AML-193 (cell line): ENCODE measurements around the gene FSIP1.

Experiments used
- DNase-seq, 2 experiments: peaks; one replicate each; lab custom pipeline; 2025; lab: John Stamatoyannopoulos, UW

The FSIP1 gene

GRCh38 chr15:39618063-39618823 lies 164.4 kb downstream of the FSIP1 start:
- no peak for DNase-seq

DNA sequence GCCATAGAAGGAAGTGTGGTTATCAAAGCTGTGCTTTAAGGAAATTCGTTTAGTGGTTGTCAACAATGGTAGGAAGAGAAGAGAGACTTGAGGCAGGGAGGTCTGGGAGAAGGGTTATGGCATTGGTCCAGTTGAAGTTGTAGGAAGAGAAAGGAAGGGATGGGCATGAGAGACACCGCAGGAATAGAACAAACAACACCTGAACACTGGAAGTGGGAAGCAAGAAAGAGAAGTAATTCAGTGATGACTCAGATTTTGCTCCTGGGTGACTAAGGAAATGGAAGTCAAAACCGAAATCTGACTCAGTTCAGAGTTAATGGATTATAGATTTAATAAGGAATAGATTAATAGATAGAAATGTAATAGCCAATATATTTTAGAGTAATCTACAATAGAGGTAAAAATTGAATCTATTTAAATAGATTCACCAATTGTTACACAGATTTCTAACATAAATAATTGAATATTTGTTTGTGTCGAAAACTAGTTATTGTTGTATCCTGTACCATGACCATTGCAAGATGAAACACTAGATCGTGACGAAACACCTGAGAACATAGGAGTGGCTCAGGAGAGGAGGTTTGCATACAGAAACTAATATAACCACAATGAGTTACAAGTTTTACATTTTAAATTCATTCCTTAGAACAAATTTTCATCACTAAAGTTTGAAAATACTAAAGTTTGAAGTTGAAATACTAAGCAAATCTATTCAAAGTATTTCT lies 165.7 kb downstream of the FSIP1 start:
- no peak for DNase-seq

DNA sequence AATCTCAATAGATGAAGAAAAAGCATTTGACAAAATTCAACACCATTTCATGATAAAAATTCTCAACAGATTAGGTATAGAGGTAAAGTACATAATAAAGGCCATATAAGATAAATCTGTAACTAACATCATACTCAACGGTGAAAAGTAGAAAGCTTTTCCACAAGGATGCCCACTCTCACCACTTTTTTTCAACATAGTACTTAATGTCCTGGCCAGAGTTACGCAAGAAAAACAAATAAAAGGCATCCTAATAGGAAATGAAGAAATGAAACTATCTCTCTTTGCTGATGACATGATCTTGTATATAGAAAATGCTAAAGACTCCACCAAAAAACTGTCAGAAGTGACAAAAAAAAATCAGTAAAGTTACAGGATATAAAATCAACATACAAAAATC lies 168.8 kb downstream of the FSIP1 start:
- DNase-seq, result no peak

GRCh38 chr15:39613271-39613670 lies 169.4 kb downstream of the FSIP1 start:
- no peak for DNase-seq

- DNase-seq, result no peak
These were observed 172.0 kb downstream of the FSIP1 start for GRCh38 chr15:39610665-39611064.

- DNase-seq, result no peak
These were observed 173.3 kb downstream of the FSIP1 start for GRCh38 chr15:39609166-39609916.

- no peak for DNase-seq
These were observed 174.2 kb downstream of the FSIP1 start for GRCh38 chr15:39608185-39609139.

DNA sequence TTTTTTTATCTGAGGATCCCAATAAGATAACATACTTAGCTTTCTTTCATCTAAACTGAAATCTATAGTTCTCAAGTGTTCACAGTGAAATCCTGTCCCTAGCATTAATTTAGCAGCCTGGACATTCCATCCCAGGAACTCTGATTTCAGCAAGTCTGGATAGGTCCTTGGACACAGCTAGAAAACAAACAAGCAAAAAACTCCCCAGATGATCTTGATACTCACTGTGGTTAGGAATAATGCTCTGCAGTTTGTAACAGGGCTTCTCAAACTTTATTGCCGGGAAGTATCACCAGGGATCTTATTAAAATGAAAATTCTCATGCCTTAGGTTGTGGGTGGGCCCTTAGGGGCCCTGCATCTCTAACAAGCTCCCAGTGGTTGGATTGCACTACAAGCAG lies 177.5 kb downstream of the FSIP1 start:
- DNase-seq, result no peak

DNA sequence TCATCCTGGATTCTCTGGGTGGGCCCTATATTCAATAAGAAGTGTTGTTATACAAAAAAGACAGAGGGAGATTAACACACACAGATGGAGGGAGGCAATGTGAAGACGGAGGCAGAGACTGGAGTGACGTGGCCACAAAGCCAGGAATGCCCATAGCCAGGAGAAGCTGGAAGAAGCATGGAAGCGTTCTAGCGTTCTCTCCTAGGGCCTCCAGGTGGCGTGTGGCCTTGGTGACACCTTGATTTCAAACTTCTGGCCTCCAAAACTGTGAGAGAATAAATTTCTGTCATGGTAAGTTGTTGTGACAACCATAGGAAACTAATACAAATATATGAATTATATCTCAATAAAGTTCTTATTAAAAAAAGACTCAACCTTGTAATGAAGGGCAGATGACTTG lies 180.5 kb downstream of the FSIP1 start:
- no peak for DNase-seq

DNA sequence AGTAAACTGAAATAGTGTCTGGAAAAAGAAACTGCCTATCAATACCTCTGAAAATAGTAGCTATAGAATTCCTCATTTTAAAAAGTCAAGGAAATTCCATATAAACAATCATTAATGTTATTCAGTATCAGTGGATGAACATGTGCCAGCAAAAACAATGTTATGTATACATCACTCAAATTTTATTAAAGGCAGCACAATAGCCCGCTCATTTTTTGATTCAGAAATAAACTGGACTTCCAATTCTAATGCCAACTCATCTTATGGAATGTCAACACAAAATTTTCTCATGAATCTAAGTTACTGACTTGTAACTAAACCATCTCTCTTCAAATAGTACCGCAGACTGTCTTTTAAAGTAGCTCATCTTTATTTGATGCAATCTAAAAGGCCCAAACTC lies 182.8 kb downstream of the FSIP1 start:
- no peak for DNase-seq

GRCh38 chr15:39598958-39599845 lies 183.4 kb downstream of the FSIP1 start:
- no peak for DNase-seq

DNA sequence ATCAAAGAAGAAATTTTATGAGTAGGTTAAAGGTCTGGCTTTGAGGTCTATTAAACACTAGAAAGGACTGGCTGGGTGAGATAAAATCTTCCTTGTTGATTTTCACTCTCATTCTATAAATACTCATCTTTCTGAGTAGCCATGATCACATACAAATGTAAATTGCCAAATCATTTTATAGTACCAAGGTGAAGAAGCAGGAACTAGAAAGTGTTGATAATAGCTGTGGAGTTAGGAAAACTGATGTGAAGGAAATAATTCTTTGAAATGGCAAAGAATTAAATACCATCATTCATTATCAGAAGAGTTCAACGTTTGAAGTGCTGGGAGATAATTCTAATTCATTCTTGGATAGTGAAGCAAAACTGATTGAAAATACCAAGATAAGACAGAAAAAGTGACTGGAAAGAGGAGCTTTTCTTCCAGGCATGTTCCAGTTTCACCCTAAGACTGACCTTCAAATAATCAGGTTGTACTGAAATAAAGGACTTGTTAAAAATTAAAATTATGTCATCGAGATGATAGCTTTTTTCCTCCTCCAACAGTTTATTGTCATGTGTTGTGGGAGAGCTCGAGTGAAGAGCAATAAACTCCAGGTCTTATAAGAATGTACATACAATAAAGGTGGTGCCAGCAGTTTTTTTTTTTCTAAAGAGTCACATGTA lies 184.3 kb downstream of the FSIP1 start:
- no peak for DNase-seq

DNA sequence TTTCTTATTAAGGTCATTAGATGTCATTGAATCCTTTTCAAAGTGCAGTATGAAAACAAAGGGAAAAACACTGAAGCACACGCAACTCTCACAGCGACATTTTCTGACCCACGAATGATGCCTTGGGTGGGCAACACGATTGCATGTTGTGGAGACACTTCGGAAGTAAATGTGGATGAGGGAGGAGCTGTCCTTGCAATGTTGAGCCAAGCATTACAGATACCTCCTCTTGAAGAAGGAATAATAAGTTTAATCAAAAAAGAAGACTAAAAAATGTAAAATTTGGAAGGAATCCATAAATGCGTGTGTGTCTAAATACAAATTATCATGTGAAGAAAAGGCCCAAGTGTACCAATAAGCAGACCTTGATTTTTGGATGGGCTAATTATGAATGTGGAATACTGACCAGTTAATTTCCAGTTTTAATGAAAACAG lies 184.9 kb downstream of the FSIP1 start:
- DNase-seq, result no peak

- DNase-seq, result no peak
These were observed 185.3 kb downstream of the FSIP1 start for GRCh38 chr15:39597336-39597735.

DNA sequence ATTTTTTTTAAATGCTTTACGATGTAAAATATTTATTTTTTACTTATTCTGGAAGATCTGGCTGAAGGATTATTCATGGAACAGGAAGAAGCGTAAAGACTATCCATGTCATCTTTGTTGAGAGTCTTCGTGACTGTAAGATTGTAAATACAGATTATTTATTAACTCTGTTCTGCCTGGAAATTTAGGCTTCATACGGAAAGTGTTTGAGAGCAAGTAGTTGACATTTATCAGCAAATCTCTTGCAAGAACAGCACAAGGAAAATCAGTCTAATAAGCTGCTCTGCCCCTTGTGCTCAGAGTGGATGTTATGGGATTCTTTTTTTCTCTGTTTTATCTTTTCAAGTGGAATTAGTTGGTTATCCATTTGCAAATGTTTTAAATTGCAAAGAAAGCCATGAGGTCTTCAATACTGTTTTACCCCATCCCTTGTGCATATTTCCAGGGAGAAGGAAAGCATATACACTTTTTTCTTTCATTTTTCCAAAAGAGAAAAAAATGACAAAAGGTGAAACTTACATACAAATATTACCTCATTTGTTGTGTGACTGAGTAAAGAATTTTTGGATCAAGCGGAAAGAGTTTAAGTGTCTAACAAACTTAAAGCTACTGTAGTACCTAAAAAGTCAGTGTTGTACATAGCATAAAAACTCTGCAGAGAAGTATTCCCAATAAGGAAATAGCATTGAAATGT lies 186.1 kb downstream of the FSIP1 start:
- no peak for DNase-seq

GRCh38 chr15:39595338-39596221 lies 187.1 kb downstream of the FSIP1 start:
- DNase-seq, result no peak

GRCh38 chr15:39594446-39595337 lies 187.9 kb downstream of the FSIP1 start:
- no peak for DNase-seq
